HG02798 (cell line): ENCODE measurements around the gene RPL35.

ENCODE experiments used
- ATAC-seq: cut with Tn5 transposase; IDR thresholded peaks from one replicate; pipeline ENCODE4 v1.9.1; 2021; ENCODE audit warnings: mild to moderate bottlenecking; ENCODE audit not compliant: unreplicated experiment, poor library complexity

Gene RPL35

GRCh38 chr9:124861342-124862229 is at the start of gene RPL35, which contains the start of gene ARPC5L:
RPL35 (minus strand) TSS chr9:124861957; CDS start chr9:124861912, 45 bp downstream.
ARPC5L (plus strand) TSS chr9:124862130; CDS start chr9:124869291, 7,161 bp downstream.
- ATAC-seq, result peak; percentile 93

- ATAC-seq, result no peak
Observed at GRCh38 chr9:124908098-124908497, 46.3 kb upstream of the RPL35 start.

DNA sequence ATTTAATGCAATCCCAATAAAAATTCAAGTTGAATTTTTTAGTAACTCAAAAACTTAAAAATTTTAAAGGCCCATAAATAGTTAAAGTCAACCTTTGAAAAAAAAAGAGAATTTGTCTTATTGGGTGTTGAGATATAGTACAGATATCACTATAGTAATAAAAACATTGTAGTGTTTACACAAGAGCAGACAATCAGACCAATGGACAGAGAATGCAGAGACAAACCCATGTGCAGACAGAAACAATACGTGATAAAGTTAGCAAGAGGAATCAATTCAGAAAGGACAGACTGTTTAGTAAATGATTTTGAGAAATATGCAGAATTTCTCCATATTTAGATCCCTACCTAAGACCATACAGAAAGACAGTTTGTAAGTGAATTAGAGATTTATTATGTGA is 45.2 kb upstream of the RPL35 start:
- no peak for ATAC-seq

GRCh38 chr9:124899845-124900244 is 38.1 kb upstream of the RPL35 start:
- no peak for ATAC-seq

GRCh38 chr9:124897570-124898460 is 36.1 kb upstream of the RPL35 start:
- ATAC-seq, result no peak

- no peak for ATAC-seq
Observed at GRCh38 chr9:124894741-124895170, 33.0 kb upstream of the RPL35 start.

- no peak for ATAC-seq
Observed at GRCh38 chr9:124894035-124894740, 32.4 kb upstream of the RPL35 start.

GRCh38 chr9:124890179-124890578 is 28.4 kb upstream of the RPL35 start:
- no peak for ATAC-seq

DNA sequence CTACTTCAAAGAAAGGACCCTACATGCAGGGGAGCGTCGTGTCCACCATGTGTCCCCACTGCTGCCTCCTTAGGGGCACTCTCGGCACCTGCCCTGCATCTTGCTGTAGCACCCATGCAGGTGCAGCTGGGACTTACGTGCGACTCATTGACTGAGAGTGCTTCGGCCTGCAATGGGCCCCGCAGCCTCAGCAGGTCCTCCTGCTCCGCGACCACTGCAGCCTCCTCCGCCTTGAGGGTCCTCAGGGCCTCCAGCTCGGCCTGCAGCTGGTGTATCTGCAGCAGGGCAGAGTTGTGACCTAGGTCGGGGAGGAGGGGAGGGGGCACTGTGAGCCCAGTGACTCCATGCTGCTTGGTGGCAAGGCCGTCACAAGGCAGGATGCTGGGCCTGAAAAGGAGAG is 27.2 kb upstream of the RPL35 start:
- ATAC-seq, result no peak

GRCh38 chr9:124887832-124888231 is 26.1 kb upstream of the RPL35 start:
- ATAC-seq, result no peak

GRCh38 chr9:124886866-124887492 is 25.2 kb upstream of the RPL35 start:
- ATAC-seq, result no peak

DNA sequence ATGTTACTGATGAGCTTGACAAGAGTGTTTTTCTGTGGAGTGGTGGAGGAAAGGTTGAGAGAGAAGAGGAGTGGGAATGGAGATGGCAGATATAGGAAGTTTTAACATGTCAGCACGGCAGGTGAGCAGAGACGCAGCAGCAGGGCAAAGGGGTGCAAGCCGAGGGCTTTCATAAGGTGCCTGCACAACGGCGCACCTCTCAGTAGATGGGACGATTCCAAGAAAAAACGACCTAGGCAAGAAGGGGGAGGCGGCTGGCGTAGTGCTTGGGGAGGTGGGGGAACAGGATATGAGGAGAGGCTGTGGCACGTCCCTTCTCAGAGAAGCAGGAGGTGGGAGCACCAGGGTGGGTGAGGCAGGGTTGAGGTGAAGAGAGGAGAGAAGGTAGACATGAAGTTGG is 24.7 kb upstream of the RPL35 start:
- ATAC-seq, result no peak

- ATAC-seq, result no peak
Observed at GRCh38 chr9:124885551-124885950, 23.8 kb upstream of the RPL35 start.

DNA sequence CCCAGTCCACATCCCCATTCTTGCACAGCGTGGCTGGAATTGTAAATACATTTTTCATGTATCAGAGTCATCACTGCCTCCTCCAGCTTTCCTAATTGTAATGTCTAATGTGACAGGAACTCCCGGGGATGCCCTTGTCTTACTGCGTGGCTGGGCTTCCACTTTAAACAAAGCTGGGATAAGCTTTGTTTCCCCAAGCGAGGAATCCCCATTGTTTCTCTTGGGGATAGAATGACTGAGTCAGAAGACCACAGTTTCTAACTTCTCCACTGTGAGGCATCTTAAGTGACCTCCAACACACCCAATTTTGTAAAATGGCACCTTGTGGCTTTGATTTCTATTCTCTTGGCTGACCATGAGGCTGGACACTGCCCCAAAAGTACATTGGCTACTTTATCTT is 22.6 kb upstream of the RPL35 start:
- no peak for ATAC-seq

GRCh38 chr9:124882231-124882630 is 20.5 kb upstream of the RPL35 start:
- no peak for ATAC-seq

GRCh38 chr9:124881138-124881743 is 19.5 kb upstream of the RPL35 start:
- ATAC-seq, result no peak

DNA sequence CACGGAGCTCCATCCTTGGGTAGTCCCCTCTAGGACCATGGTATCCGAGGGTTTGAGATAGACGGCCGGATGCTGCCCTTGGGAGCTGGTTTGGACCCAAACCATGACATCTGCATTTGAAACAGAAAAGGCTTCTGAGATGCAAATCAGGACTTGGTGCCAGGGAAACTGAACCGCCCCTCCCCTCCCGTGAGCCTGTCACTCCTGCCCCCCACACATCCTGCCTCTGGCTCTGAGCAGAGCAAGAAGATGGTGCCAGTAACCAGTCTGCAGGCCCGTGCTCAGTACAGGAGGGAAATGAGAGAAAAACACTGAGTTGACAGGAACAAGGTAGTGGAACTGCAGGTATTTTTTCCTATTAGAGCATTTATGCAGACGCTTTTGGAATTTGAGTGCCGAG is 18.7 kb upstream of the RPL35 start:
- ATAC-seq, result no peak

DNA sequence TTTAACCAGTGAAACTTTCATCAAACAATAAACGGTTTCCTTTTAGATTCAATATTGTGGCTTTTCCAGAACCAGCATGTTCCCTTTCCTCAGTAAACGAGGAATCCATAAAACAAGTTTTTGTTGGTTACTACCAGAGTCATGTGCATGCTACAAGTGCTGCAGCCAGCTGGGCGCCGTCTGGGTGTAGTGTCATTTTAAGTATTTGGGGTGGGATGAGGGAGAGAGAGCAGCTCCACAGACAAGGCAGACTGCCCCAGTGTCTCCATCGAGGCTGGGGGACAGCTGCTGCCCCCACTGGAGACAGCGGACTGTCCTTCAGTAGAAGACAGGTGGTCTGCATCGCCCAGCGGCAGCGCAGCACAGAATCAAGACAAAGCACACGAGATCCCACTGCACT is 17.5 kb upstream of the RPL35 start:
- ATAC-seq, result no peak

- no peak for ATAC-seq
Observed at GRCh38 chr9:124878518-124878917, 16.8 kb upstream of the RPL35 start.

DNA sequence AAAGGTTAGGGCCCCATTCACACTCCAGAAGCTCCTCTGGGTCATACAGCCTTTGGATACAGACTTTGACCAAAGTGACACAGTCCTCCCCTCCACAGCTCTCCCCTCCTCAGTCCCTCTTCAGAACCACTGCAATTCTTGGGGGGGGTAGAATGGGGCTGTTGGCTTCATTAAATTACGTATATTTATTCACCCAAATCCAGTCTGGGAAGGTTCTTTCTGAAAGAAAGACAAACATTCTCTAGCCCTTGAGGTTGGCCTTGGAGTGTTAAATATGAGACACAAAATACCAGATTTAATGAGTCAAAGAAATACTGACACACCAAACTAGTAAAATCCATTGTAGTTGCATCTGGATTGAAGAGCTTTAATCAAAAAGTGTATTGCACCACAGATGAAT is 16.3 kb upstream of the RPL35 start:
- ATAC-seq, result no peak
